Urinary bladder (tissue), 4 donors: ENCODE measurements around the gene RNF220. TPM values are rescaled to one million over a fixed set of nuclear protein-coding genes. Genes with fewer than 3 reads are reported as not detected.

Source experiments
- DNase-seq: peaks from one replicate; pipeline ENCODE4 v3.0.0-alpha.2; 2015; ENCODE audit errors: extremely low spot score
- H3K27ac ChIP-seq: one replicate; pipeline ENCODE4 v1.5.1; 2013; ENCODE audit warnings: low read depth, mild to moderate bottlenecking, moderate library complexity
- H3K36me3 ChIP-seq: one replicate; pipeline ENCODE4 v1.6.1; 2013; ENCODE audit warnings: mild to moderate bottlenecking, moderate library complexity; ENCODE audit not compliant: insufficient read depth
- H3K4me1 ChIP-seq: one replicate; pipeline ENCODE4 v1.6.1; 2013; ENCODE audit warnings: mild to moderate bottlenecking, moderate library complexity; ENCODE audit not compliant: insufficient read depth
- H3K4me3 ChIP-seq: one replicate; pipeline ENCODE4 v1.5.1; 2013; ENCODE audit warnings: low read depth, low read length
- WGBS: extraction: QIAGEN DNeasy Blood & Tissue Kit; methylation state at CpG from one replicate; pipeline ENCODE4 v1.1.7; 2013; 5-methylcytosine and 5-hydroxymethylcytosine counted together
- polyA plus RNA-seq: library from polyadenylated mRNA; stranded (reverse); fragments of 200-250 nt; gene quantifications from one replicate; pipeline ENCODE4 v1.2.3, GENCODE V29; 2013
- total RNA-seq: library from RNA; depleted of rRNA; stranded (reverse); fragments of >200 nt; gene quantifications from one replicate; pipeline ENCODE4 v1.2.3, GENCODE V29; 2014
- donor health status: healthy with polysubstance abuse.
- donor health status: healthy.

Gene RNF220
- total RNA-seq (17.3 TPM), polyA plus RNA-seq (89.6 TPM)

DNA sequence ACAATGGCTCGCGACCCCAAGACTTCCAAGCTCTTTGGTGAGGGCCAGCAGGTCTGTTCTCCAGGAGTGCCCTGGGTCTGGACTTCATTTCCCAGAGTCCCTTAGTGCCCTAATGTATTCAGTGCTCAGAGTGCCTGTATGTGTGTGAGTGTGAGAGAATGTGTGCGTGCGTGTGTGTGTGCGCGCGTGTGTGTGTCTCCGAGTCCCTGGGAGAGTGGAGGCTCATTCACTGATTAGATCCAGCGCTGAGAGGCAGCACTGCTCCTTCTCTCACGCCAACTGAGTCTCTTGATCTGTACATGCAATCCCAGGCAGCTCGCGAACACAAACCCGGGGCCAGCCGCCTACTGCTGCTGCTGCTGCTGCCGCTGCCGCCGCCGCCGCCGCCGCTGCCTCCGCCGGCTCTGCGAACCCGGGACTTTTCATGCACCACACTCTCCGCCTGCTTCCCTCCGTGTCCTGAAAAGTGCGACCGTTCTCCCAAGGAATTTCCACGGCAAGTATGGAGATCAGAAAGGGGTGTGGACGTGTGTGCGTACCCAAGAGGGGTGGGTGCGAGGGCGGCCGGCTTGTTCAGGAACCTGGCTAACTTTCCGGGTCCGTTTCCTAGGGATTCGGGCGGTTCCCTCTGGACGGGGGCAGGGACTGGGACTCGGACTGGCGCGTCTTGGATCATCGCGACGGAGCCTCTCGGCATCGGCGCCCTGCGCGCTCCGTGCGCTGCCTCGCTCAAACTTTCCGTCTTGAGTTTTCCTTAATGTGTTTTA, at the start of gene RNF220:
TSS of gene RNF220 (plus strand) at position 225 of the 767 bp plus-strand sequence.
- no peaks in the 10 kb centered on the region for H3K36me3 ChIP-seq
- H3K4me1 ChIP-seq, result peaks cover 3% of the 10 kb centered on the region
- peak within 1 kb of the TSS; percentile 41 for H3K4me3 ChIP-seq
- WGBS, result 2% methylated on average over 55 of the region's 55 CpGs
- H3K27ac ChIP-seq, result no peak within 1 kb of the TSS
- peak; percentile 39 for DNase-seq

DNA sequence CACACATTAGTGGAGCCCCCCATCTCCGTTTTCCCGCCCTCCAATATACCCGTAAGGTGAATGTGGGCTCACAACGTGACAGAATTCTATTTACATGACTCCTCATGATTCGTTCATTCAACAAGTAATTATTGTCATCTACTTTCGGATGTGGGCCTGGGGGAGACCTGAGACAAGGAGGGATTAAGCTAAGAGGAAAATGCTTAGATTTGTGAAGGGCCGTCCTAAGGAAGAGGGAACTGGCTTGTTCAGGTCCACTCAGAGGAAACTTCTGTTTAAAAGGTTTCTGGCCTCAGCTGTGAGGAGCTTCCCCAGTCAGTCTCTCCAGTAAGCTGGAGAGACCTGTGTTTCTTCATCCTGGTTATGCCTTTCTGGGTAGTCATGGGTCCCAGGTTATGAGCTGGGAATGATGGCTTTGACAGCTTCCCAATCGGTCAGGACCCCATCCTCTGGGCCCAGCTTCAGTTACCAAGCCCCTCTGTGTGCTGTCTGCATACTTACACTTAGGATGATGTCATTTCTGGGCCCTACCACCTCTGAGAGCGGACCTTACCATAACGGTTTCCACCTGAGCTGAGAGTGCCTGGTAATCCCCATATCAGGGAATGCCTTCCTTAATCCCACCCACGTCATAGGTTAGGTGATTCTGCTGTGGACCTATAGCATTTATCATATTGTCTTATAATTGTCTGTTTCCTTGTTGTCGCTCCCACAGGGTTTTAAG, 49.3 kb upstream of the RNF220 start:
- Histone ChIP-seq H3K4me1 (peaks cover 2% of the 10 kb centered on the region), H3K27ac (no peak overlapping the region), H3K4me3 (no peak overlapping the region), H3K36me3 (no peaks in the 10 kb centered on the region)
- DNase-seq, result no peak
- WGBS, result 62% methylated on average over 12 of the region's 12 CpGs

DNA sequence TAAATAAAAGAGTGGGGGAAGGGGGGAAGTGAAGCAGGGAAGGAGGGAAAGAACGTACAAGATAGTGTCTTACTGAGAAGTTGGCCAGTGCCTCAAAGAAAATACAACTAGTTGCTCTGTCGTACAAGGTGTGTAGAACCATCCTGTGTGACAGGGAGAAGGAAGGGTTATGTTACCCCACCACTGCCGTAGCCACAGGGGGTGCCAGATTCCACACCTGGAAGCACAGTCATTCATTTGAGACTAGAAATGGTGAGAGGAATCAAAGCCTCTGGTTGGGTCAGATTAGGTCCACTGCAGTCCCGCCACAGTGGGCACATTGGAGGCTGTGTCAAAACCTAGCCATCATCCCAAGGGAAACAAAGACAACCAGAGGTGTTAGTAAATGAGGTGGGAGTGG, 47.3 kb upstream of the RNF220 start:
- 63% methylated on average over 4 of the region's 4 CpGs for WGBS
- Histone ChIP-seq H3K36me3 (no peaks in the 10 kb centered on the region), H3K4me1 (peaks cover 2% of the 10 kb centered on the region), H3K27ac (no peak overlapping the region), H3K4me3 (no peak overlapping the region)
- DNase-seq, result no peak

DNA sequence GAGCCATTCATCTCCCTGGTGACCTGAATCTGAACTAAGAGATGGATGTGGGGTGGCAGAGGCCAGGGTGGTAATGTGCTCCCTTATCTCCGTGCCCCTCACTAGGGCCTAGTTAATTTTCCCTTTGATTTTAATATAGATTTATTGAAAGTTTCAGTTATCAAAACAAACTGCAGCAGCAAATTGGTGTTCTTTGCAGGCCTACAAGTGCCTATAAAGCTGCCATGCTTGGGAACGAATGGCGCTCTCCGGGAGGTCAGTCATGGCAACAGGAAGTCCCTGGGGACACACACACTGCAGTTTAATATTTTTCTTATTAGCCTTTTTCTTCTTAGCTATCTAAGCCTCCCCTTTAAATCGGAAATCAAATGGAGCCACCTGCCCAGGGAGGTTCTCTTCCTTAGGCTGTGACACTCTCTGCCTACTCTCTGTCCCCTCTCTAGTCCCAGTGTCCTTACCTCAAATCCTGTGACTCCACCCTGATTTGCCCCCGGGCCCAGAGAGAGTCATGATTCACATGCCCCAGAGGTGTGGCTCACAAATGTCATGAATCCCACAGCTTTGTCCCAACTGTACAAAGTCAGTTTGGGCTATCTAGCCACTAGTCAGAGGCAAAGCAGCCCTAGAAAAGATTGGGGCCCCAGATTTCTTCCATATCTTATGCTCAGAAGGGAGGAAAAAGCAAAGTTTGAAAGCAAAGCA, 45.7 kb upstream of the RNF220 start:
- H3K27ac ChIP-seq, result no peak overlapping the region
- 48% methylated on average over 6 of the region's 6 CpGs for WGBS

DNA sequence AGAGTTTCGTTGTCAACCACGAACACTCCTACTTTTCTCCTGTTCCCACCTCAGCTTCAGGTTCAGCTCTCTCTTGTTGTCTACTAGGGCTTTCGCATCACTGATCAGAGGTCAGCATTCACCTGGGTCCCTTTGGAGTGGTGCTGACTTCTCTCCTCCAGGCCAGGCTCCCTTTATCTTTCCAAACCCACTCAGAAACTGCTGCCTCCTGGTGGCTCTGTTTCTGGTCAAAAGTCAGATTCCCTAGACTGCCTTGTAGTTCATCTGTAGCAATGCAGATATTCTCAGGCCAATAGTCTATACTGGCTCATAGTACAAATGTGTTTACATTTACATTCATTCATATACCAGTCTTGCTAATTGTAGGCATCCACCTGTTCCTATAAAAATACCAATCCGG, 43.6 kb upstream of the RNF220 start:
- WGBS, result 69% methylated on average over 4 of the region's 4 CpGs

More for the DNA sequence above, 45.7 kb upstream of the RNF220 start:
- H3K4me3 ChIP-seq, result no peak overlapping the region
- no peaks in the 10 kb centered on the region for H3K4me1 ChIP-seq
- no peaks in the 10 kb centered on the region for H3K36me3 ChIP-seq
- DNase-seq, result no peak

DNA sequence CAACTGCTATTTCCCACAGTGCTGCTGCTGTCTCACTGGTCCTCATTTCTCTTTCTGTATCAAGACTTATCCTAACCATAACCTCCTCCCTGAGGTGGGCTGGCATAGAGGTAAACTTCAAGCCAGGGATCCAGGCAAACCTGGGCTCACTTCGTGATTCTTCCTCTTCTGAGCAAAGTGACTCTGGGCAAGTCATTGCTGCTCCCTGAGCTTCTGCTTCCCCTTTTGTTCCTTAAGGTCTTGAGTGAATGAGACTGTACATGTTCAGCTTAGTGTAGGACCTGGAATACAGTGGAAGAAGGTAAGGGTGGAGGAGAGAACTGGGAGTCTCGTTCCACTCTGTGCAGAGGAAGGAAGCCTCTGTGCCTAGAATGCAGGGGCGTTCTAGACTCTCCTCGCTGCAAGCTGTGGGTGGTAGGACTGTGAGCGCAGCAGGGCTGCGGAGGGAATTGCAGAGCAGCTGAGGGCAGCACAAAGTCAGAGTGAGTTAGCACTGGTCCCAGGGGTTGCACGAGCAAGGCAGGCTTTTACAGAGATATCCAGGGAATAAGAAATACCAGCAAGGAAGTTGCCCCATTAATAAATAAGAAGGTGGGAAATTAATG, 38.6 kb upstream of the RNF220 start:
- Histone ChIP-seq H3K36me3 (no peaks in the 10 kb centered on the region), H3K4me3 (no peak overlapping the region), H3K27ac (no peak overlapping the region), H3K4me1 (no peaks in the 10 kb centered on the region)
- WGBS, result 83% methylated on average over 7 of the region's 7 CpGs
- DNase-seq, result no peak

More for the DNA sequence above, 43.6 kb upstream of the RNF220 start:
- Histone ChIP-seq H3K36me3 (no peaks in the 10 kb centered on the region), H3K4me1 (no peaks in the 10 kb centered on the region), H3K27ac (no peak overlapping the region), H3K4me3 (no peak overlapping the region)
- no peak for DNase-seq

DNA sequence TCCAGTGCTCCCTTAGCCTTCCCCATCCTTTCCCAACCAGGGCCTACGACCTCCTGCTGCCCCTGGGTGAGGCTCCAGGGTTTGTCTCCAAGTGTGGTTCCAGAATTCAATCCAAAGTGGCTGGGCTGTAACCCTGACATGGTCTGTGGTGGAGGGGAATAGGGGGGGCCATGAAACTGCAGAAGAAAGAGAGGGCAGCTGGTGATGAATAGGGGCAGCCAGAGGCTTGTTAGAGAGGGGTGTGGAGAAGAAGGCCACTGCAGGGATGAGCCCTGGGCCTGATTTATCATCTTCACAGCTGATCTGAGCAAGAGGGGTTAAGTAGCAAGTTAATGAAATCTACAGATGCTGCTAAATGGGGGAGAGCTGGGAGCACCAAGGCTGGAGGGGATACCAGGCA, 37.1 kb upstream of the RNF220 start:
- H3K4me1 ChIP-seq, result no peaks in the 10 kb centered on the region
- 77% methylated on average over 1 of the region's 1 CpG for WGBS
- H3K36me3 ChIP-seq, result no peaks in the 10 kb centered on the region
- DNase-seq, result no peak
- no peak overlapping the region for H3K4me3 ChIP-seq
- no peak overlapping the region for H3K27ac ChIP-seq

DNA sequence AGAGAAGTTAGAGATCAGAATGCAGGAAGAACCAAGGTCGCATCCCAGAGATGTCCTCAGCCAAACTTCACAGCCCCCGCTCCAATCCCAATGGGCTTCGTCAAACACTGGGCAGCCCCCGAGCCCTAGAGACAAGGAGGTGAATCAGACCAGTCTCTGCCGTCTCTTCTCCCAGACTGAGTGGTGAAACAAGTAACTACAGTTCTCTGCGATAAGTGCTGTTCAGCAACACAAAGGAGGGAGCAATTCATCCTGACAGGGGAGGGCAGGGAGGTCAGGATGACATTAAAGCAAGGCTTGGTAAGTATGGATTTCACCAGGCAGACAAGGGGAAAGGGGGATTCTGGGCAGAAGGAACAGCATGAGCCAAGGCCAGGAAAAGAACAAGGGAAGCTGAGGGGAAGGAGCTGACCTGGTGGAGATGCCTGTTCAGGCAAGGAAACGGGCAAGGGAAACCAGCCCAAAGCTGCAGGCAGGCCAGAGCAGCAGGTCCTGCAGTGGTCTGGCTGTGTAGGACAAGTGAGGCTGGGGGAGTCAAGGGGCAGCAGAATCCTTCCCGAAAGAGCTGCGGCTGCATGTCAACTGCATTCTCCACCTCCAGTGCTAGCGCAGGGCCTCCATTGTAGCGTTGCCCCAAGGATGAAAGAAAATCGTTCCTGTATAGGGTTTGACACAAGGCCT, 36.4 kb upstream of the RNF220 start:
- no peak for DNase-seq
- Histone ChIP-seq H3K27ac (no peak overlapping the region), H3K4me1 (no peaks in the 10 kb centered on the region), H3K36me3 (no peaks in the 10 kb centered on the region), H3K4me3 (no peak overlapping the region)
- 80% methylated on average over 12 of the region's 12 CpGs for WGBS

DNA sequence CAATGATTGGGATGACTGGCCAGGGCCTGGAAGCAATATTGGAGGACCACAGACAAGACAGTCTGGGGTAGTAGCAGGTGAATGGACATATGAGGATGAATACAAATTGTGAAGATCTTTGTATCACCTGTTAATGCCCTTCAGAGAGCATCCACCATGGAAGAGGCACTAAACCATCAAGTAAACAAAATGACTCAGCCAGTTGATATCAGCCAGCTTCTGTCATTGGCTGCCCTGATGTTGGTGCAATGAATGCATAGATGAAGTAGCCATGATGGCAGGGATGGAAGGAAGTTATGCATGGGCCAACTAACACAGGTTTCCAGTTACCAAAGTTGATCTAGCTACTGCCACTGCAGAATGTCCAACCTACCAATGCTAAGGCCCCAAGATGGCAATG, 33.8 kb upstream of the RNF220 start:
- no peaks in the 10 kb centered on the region for H3K36me3 ChIP-seq
- no peak for DNase-seq
- no peak overlapping the region for H3K27ac ChIP-seq
- no peak overlapping the region for H3K4me3 ChIP-seq
- no peaks in the 10 kb centered on the region for H3K4me1 ChIP-seq

DNA sequence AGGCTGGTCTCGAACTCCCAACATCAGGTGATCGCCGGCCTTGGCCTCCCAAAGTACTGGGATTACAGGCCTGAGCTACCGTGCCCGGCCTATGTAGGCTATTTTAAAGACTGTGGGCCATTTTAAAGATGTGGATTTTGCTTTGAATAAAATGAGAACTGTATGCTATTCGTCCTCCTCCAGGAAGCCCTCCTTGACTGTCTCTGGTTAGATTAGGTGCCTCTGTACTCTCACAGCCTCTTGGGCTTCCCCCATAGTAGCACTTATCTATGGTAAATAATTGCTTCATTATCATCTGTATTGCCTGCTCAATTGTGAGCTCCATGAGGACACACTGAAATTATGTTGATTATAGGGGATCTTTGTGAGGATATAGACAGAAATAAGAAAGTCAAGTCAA, 29.5 kb upstream of the RNF220 start:
- H3K4me3 ChIP-seq, result no peak overlapping the region
- 95% methylated on average over 6 of the region's 6 CpGs for WGBS
- no peaks in the 10 kb centered on the region for H3K36me3 ChIP-seq
- no peaks in the 10 kb centered on the region for H3K4me1 ChIP-seq
- no peak overlapping the region for H3K27ac ChIP-seq
- no peak for DNase-seq

DNA sequence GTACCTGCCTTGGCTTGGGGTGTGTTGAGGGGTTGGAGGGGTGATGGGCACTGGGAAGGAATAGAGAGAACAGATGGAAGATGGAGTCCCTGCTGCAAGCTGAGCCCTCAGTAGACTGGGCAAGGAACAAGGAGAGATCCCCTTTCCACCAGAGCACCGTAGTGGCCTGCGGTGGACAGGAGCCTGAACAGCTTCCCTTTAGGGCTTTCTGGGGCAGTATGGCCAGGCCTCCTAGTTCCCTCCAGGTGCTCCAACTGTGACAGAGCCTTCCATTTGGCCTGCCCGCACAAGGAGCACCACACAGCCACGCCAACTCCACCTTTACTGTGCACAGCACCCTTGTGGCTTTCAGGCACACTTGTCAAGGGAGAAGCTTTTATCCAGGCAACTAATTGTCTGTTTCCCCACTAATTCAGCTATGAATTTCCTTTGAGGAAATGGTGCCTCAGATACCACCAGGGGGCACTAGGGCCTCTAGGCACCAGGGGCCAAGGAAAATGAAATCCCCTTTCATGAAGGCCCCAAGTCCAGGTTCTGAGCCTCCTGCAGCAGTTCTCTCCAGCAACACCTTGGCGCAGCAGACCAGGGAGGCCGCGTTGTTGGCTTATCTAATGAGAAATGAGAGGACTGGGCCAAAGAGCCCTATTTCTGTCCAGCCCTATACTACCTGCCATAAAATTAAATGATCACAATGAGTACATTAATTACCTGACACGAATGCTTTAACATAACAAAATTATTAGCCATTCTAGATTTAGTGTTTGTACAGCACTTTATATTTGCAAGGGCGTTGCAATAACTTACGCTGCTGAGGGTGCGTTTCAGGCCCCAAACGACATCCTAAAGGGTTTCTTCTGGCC, 26.9 kb upstream of the RNF220 start:
- Histone ChIP-seq H3K4me3 (no peak overlapping the region), H3K27ac (no peak overlapping the region), H3K36me3 (no peaks in the 10 kb centered on the region), H3K4me1 (no peaks in the 10 kb centered on the region)
- WGBS, result 57% methylated on average over 12 of the region's 12 CpGs
- DNase-seq, result peak; percentile 6

DNA sequence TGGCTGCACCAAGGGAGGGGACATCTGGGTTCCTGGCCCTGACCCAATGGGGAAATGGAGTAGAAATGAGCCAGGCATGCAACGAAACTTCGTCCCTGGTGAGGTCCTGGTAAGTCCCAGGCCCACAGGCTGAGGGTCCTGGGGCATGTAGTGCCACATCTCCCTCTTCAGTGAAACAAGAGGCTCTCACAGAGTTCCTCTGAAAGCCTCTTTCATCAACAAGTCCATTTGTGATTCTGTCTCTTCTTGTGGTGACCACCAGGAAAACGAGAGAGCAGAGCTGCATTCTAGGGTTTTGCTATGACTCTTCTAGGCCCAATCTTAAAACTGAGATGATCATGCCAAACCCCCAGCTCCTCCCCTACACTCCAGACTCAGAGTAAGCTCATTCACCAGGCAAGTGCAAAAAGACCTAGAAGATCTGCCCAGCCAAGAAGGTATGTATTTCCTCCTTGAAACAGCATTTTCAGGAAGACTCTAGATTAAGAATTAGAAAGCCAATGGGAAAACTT, 24.3 kb upstream of the RNF220 start:
- WGBS, result 64% methylated on average over 3 of the region's 3 CpGs
- H3K4me1 ChIP-seq, result no peaks in the 10 kb centered on the region
- no peak for DNase-seq

More for the DNA sequence above, 24.3 kb upstream of the RNF220 start:
- Histone ChIP-seq H3K27ac (no peak overlapping the region), H3K4me3 (no peak overlapping the region), H3K36me3 (no peaks in the 10 kb centered on the region)
